ENCODE measurements around the gene GTSE1.

Gene GTSE1

DNA sequence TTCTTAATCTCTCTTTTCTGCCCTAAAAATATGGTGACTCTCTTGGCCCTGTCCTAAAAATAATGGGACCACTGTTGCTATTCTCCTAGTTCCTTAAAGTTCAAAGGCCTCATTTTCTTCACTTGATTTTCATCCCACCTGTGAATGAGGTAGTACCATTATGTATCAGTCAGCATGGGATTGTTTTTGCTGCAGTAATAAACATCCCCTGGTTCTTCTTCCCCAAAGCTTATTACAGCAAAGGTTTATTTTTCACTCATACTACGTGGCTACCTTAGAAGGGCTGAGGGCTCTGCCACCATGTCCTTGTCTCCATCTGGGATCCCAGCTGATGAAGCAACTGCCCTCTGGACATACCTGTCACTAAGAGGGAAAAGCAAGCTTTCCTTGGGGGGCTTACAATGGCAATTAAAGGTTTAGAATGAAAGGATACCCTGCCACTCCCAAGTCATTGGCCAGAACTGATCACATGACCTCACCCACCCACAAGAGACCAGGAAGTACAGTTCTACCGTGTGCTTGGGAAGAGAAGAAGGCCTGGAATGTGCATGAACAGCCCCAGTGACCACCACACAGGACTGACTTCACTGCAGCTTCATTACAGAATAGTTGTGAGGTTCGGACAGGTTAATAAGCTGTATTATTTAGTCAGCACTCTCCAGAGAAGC lies 21.1 kb upstream of the GTSE1 start:
- no peak for DNase-seq

DNA sequence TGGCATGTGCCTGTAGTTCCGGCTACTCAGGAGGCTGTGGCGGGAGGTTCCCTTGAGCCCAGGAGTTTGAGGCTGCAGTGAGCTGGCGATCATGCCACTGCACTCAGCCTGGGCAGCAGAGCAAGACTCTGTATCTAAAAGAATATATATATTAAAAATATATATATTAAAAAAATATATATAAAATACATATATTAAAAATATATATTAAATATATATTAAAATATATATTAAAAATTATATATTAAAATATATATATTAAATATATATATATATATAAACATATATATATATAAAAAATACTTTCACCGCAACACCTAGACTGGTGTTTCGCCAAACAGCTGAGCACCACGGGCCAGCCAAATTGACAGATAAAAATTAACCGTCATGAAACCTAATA lies 20.1 kb upstream of the GTSE1 start:
- DNase-seq: no peak

DNA sequence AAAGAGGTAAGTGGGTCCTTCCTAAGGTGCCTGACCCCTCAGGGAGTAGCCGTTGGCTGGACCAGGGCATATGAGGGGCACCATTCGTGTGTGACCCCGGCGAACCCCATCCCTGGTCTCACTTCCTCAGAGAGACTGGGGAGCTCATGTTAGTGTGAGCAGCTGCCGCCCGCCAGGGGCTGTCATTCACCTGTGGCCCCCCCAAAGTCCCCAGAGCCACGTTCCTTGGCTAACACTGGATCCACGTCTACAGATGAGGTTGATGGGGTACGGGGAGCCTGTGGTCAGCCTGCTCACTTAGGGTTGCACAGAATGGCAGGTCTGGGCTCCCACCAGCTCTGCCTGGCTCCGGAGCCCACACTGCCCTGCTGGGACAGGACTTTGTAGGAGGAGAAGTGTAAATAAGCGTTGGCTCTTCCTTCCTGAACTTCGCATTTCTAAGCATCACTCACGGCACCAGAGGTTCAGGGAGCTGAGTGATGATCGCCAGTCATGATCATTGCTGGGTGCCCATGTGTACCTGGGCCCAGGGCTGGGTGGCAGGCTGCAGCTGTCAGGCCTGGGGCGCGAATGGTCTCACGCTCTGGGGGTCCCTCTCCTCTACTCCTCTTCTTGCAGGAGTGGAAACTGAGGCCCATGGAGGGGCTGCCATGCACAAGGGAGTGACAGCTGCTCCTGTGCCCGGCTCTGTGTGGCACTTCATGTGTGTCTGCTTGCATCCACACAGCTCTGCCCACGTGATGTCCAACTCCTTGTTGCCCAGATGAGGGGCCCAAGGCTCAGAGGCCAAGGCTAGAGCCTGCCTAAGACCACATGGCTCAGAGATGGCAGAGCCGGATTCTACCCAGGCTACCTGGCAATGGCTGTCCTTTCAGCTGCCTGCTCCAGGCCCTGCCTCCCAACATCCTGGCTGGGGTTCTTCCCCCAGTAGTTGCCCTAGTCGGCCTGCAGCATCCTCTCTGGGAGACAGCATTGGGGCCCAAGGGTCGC lies 17.7 kb upstream of the GTSE1 start:
- no peak for DNase-seq

DNA sequence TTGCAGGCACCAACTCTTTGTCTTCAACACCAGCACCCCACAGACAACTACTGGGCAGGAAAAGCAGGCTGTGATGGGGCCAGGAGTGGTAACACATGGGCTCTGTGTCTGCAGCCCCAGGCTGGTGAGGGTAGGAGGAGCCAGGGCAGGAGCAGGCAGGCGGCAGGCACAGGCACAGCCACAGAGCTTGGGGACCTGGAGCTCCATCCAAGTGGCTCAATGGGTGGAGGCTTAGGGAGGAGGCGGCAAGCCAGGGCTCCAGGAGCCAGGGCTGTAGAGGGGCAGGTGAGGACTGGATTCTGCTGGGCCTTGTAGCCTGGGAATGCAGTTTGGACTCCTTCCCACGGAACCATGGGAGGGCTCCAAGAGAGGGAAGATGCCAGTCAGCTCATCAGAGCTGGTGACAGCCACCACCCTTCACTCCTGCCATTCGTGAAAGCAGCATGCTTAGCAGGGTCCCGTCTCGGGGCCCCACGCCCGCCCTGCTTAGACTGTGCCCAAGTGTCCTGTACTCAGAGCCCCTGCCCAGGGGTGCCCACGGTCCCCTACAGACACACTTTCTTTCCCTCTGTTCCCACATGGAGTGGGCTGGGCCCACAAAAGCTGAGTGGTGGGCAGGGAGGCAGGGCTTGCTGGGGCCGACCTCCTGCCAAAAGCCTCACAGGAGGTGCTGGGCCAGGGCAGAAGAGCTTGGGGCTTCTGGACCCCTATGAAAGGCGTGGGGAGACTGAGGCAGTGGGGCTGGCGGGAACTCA lies 16.4 kb upstream of the GTSE1 start:
- no peak for DNase-seq

DNA sequence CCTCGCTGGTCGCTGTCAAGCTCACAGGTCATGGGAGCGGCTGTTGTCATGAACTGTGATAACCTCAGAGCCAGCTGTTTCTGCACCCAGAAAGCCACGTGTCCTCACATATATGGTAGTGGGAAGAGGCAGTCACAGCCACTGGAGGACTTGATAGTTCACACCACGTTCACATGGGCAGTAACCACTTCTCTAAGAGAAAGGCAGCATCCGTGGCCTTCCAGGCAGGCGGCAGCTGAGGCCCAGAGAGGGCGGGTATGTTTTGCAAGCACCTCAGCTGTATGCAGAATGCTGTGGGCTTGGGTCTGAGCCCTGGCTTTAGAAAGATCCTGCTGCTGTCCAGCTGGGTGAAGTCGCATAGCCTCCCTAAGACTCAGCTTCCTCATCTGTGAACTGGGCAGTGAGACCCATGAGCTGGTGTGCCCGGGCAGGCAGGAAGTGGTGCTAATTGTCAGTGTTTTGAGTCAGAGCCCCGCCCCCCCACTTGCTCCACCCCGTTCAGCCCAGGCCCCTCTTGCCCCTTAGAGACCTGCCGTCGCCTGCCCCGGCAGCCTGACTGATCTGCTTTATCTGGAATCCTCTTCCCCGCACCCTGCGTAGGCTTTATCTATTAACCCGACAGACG lies 15.6 kb upstream of the GTSE1 start:
- DNase-seq: no peak

DNA sequence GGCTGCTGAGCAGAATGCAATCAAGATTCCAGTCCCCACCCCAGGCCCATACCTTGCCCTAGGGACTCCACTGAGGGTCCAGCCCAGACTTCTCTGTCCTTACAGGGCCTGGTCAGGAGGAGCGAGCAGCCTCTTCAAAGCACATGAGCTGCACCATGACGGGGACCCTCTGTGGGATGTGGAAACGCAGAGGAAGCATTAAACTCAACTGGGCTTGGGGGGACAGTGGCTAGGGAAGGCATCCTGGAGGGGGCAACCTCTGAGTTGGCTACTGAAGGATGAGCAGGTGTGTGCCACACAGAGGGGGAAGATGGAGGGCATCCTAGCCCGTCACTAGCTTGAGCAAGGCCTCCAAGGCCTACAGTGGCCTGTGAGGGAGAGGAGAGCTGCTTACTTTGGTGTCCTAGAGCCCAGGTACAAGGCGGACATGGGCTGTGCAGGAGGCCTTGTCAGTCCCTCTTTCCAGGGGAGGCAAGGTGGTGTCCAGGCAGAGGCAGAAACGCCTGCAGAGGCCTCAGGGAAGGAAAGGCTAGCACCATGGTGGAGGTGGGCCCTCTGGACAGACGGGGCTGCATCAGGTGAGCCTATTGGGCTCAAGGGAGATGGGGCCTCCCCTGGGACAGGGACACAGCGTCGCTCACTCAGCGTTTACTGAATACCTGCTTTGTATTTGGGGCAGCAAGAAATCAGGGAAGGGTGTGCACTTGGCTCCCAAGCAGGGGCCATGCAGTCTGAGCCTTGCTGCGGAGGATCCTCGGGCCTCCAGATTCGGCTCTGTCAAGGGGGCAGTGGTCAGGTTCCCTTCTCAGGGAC lies 14.6 kb upstream of the GTSE1 start:
- DNase-seq: no peak

DNA sequence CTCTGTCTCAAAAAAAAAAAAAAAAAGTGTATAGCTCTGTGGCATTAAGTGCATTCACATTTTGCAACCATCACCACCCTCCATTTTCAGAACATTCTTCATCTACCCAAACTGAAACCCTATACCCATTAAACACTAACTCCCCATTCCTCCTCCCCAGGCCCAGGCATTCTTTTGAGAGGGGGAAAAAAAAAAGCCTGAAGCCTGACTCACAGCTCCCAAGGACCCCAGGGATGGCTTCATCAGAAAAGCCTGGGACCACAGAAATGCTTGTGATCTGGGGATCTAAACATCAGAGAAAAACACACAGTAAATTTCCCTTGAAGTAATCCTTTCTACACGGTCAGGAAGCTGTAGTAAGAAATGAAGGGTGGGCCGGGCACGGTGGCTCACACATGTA lies 10.7 kb upstream of the GTSE1 start:
- DNase-seq: no peak

DNA sequence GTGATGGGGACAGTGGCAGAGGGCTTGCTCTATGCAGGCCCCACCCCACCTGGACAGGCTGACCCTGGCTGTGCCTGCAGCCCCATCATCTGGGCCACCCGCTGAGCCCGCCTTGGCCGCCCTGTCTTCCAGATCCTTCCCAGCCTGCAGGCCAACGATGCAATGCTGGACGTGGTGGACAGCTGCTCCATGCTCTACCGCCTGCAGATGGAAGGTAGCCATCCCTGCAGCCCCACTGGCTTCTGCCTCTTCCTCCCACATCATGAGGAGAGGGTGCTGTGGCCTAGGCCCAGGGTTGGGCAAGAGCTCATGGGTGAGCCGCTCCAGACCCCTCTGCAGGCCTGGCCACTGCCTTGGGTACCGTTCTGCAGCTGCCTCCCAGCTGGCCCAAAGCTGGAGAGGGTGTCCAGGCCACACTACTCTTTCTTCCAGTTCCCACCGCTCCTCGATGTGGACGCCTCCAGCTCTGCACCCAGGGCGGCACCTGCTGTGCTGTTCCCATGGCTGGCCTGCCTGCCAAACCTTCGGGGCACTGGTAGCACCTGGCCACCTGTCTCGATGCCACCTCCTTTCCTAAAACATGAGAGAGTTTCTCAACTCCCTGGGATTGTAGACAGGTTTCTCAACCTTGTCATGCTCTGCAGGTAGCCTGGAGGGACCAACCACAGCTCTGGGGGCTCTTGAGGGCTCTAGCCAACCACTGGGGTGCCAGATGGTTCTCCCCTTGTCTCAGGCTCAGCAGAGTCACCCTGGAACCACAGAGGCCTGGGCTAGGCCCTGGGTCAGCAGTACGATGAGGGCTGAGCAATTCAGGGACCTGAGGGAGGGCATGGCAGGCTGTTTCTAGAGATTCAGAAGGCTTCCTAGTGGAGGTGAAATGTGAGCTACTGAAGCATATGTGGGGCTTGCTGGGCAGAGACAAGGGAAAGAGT lies 9.5 kb upstream of the GTSE1 start:
- DNase-seq: no peak

DNA sequence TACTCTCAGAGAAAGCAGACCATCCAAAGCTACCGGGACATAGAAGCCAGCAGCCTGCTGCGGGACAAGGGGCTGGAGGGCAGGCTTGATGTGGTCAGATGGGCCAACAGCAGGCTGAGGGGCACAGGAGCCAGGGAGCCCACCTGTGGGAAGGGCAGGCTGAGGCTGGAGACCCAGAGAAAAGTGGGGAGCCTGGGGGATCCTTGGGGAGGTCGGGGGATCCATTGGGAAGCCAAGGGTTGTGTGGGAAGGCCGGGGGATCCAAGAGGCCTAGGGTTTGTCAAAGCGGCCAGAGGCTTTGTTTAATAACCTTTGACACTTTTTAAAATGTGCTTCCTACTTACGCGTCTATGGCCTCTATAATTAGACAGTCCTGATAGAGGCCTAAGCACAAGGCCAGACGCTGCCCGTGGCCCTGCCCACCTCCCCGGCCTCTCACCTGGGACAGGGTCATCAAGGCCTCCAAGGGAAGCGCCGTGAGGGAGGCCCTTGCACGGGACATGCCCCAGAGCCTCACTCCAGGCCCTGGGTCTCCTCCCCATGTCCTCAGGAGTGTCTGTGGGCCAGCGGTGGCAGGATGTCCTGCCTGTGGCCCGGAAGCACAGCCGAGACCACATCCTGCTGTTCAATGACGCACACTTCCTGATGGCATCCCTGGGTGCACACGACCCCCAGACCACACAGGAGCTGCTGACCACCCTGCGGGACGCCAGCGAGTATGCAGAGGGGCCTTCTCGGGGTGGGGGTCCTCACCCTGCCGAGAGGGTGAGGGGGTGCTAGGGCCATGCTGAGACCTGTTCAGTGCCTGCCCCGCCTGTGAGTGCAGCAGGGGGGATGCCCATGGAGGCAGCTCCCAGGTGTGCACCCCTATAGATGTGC lies 8.6 kb upstream of the GTSE1 start:
- peak; percentile 74 for DNase-seq

DNA sequence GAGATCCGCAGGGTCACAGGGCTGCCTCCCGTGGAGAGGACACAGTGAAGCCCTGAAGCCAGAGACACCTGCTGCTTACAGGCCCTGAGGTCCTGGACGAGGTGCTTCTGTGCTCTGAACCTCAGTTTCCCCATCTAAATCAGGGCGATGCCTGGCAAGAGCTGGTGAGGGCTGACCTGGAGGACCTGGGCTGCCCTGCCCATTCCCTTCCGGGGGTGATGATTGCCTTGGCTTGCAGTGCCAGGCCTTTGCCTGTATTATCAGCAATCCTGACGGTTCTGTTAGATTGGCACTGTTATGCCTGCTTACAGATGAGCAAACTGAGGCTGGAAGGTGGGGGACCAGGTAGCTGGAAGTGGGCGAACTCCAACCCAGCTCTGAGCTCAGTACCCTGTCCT lies 7.8 kb upstream of the GTSE1 start:
- DNase-seq: no peak

DNA sequence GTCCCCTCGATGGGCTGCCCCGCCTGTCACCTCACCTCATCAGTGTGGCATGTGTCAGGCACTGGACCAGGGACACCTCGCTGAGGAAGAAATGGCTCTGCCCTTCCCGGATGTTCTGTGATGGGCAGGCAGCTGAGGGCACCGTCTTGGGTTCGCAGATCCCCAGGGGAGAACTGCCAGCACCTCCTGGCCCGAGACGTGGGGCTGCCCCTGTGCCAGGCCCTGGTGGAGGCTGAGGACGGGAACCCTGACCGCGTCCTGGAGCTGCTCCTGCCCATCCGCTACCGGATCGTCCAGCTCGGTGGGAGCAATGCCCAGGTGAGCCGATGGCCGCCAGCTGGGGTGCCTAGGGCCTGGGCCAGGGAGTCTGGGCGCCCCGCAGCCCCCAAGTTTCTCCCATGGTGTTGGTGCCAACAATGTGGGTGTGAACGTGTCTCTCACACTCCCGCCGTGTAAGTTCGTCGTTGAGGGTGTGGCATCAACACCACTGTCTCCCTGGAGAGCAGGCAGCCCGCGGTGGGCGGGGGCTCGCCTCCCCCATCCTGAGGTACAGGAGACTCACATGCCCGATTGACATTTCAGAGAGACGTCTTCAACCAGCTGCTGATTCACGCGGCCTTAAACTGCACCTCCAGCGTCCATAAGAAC lies 7.3 kb upstream of the GTSE1 start:
- DNase-seq: no peak

DNA sequence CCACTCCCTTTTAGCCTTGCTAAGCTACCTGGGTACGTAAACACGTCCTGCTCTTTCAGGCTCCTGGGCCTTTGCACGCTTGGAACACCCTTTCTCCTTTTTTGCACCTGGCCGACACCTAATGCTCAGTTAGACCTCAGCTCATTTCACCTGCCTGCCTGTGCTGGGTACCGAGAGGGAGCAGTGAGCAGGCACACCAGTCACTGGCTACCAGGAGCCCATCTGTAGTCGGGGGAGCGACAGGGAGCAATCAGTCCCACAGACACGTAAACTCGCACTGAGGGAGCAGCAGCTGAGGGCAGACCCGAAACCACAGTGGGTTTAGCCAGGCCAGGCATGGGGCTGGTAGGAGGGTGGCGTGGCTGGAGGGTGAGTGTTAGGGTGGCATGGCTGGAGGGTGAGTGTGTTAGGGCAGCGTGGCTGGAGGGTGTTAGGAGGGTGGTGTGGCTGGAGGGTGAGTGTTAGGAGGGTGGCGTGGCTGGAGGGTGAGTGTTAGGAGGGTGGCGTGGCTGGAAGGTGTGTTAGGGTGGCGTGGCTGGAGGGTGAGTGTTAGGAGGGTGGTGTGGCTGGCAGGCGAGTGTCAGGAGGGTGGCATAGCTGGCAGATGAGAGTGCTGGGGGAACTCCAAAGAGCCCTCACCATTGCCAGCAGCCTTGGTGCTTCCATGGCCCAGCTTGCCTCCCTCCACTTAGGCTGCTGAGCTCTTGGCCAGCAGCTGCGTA lies 6.4 kb upstream of the GTSE1 start:
- no peak for DNase-seq

DNA sequence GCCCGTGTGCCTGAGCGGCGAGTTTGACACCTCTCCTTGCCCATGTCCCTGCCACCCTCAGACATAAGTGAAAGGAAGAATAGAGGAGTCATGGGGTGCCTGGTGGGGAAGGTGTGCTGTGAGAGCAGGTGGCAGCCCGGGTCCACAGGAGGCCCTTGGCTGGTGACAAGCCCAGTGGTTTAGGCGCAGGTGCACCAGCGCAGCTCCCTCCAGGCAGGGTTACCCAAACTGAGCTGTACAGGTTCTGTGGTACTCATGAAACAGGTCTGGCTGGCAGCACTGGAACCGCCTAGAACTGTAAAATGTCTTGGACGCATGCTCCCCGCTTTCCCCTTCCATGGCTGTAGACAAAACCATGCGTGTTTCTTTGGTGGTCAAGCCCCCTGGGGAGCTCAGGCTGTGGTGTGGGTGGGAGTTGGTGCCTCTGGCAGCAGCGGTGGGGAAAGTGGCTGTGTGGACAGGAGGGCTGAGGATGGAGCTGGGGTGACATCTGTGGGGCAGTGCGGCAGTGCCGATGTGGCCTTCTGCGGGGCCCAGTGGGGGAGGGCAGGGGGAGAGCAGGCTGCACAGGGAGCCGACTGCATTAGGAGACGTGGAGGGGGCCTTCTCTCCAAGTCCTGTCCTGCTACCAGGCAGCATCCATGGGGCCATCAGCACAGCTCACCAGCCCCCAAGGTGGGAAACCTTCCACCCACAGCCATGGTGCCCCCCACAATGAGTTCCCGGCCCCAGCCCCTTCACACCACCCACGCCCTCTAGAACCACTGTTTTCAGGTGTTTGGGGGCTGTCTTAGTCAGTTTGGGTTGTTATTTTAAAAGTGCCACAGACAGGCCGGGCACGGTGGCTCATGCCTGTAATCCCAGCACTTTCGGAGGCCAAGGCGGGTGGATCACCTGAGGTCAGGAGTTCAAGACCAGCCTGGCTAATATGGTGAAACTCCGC lies 5.6 kb upstream of the GTSE1 start:
- DNase-seq: no peak

DNA sequence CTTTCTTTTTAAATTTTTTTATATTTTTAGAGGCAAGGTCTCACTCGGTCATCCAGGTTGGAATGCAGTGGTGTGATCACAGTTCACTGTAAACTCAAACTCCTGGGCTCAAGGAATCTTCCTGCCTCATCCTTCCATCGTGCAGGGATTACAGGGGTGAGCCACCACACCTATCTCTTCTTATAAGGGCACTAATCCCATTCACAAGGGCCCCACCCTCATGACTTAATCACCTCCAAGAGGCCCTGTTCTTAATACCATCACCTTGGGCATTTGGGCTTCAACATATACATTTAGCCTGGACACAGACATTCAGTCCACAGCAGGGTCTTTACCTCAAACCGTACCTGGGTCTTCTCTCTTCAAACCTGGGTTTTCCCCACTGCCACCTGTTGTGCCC lies 4.5 kb upstream of the GTSE1 start:
- DNase-seq: no peak

DNA sequence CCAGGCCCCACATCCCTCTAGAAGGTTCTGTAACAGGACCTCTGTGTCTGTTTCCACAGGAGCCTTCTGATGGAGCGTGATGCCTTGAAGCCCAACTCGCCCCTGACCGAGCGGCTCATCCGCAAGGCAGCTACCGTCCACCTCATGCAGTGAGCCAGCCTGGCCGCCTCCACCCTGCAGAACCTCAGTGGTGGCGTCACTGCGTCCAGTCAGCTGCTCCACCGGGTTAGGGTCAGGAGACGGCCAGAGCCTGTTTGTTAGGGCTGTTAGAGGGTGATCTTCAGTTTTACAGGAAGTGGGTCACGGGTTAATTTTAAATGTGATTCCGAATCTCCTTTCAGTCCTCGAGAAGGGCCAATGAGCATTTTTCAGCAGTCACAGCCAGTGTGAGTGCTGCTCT lies 3.9 kb upstream of the GTSE1 start:
- DNase-seq: no peak

DNA sequence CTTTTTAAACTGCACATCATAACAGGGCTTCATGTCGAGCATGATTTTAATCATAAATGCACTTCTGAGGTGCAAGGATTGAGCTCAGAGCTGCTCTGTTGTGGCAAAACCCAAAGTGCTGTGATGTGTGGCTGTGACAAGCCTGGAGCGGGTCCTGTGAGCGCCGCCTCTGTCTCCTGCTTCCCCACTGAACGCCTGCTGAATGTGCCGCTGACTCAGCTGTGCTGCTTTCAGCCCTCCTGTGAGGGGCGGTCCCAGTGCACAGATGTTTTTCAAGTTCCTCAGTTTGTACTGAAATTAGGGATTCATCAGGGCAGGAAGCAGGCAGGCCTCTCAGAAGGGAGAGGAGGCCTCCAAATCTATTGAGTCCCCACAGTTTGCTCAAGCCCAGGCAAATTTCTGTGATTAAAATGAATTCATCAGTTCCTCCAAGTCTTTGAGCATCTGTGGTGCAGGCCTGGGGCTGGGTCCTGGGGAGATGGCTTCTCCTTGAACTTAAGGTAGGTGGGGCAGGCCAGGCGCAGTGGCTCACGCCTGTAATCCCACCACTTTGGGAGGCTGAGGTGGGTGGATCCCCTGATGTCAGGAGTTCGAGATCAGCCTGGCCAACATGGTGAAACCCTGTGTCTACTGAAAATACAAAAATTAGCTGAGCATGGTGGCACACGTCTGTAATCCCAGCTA lies 3.0 kb upstream of the GTSE1 start:
- peak; percentile 71 for DNase-seq

DNA sequence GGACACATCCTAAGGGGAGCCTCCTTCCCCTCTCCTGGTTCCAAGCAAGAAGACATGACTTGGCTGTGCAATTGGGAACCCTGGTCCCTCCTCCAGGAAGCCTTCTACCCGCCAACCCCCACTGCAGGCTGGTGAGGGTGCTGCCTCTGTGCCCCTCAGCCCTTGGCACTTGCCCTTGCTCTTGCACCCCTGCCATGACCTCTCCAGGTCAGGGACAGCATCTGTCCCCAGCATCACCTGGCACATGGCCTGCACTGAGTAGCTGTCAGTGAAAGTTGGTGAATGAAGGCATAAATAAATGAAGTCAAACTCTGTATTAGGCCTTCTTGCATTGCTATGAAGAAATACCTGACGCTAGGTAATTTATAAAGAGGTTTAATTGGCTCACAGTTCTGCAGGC lies 1.9 kb upstream of the GTSE1 start:
- DNase-seq: no peak
